MCF 10A (cell line): ENCODE data around the gene HSCB. TPM values are rescaled to one million over a fixed set of nuclear protein-coding genes. Genes with fewer than 3 reads are reported as not detected.
A peak's percentile ranks its signal among the peaks of the same experiment; 100 is the strongest.
"Not testable (repeated sequence)": the region's sequence is repeated elsewhere in the genome, so short reads cannot be mapped to it uniquely, and the experiment has no call there.

Source experiments
- BruUV-seq: library from RNA; stranded (reverse); fragments of 400-500 nt; replicated peaks from 2 replicates; lab custom pipeline; 2021; lab: Mats Ljungman, UMichigan
- CTCF ChIA-PET: fragments of 300-600 bp; sonication (Branson Sonifier 250); formaldehyde crosslinking; extraction: SDS; loops from one replicate; lab custom pipeline; 2021; ENCODE audit warnings: antibody characterized with exemption, inconsistent platforms; lab: Yijun Ruan, JAX
- POLR2A ChIA-PET: fragments of 300-600, 350-650 bp; sonication (Branson Sonifier 250); formaldehyde crosslinking; extraction: SDS; loops from one replicate; lab custom pipeline; 2020; ENCODE audit warnings: antibody characterized with exemption, inconsistent platforms; lab: Yijun Ruan, JAX
- DNase-seq: peaks from one replicate; pipeline ENCODE4 v3.0.0-alpha.2; 2018; ENCODE audit not compliant: unreplicated experiment
- H3K27ac Mint-ChIP-seq: one replicate; pipeline ENCODE4 v1.8.0; 2022; ENCODE audit warnings: mild to moderate bottlenecking, low read depth, mixed read lengths; ENCODE audit not compliant: unreplicated experiment
- H3K27me3 Mint-ChIP-seq: one replicate; pipeline ENCODE4 v1.8.0; 2022; ENCODE audit warnings: mixed read lengths; ENCODE audit not compliant: insufficient read depth, unreplicated experiment
- H3K36me3 Mint-ChIP-seq: one replicate; pipeline ENCODE4 v1.8.0; 2022; ENCODE audit warnings: mild to moderate bottlenecking, moderate library complexity, mixed read lengths; ENCODE audit not compliant: insufficient read depth, unreplicated experiment
- H3K4me1 Mint-ChIP-seq: one replicate; pipeline ENCODE4 v1.8.0; 2022; ENCODE audit warnings: mixed read lengths; ENCODE audit not compliant: insufficient read depth, unreplicated experiment
- H3K4me3 Mint-ChIP-seq: one replicate; pipeline ENCODE4 v1.8.0; 2022; ENCODE audit warnings: mild to moderate bottlenecking, moderate library complexity, mixed read lengths; ENCODE audit not compliant: unreplicated experiment
- H3K9me3 Mint-ChIP-seq: one replicate; pipeline ENCODE4 v1.8.0; 2022; ENCODE audit warnings: mixed read lengths; ENCODE audit not compliant: unreplicated experiment
- intact Hi-C: fragments of 100-400 bp; cut with micrococcal nuclease; formaldehyde crosslinking; loops from 2 replicates; pipeline ENCODE4 v1.14.1; 2022
- total RNA-seq: library from RNA; stranded (reverse); gene quantifications from 2 replicates; pipeline ENCODE4 v1.2.3, GENCODE V29; 2022
- TF ChIP-seq, protein P1 (sequence below): fragments of 200-600 bp; IDR thresholded peaks from one replicate; pipeline ENCODE4 v1.8.0; 2022; ENCODE audit warnings: antibody characterized with exemption, mild to moderate bottlenecking; ENCODE audit not compliant: unreplicated experiment

Gene HSCB
- total RNA-seq, 1 experiment from 2014 or later: 19.3 TPM

- Mint-ChIP-seq H3K27ac (no peak overlapping the region), H3K36me3 (peaks cover 21% of the 10 kb centered on the region), H3K27me3 (no peaks in the 10 kb centered on the region), H3K9me3 (no peaks in the 10 kb centered on the region), H3K4me3 (no peak overlapping the region), H3K4me1 (peaks cover 4% of the 10 kb centered on the region)
- no TSS peak for BruUV-seq
- TF ChIP-seq, protein P1, sequence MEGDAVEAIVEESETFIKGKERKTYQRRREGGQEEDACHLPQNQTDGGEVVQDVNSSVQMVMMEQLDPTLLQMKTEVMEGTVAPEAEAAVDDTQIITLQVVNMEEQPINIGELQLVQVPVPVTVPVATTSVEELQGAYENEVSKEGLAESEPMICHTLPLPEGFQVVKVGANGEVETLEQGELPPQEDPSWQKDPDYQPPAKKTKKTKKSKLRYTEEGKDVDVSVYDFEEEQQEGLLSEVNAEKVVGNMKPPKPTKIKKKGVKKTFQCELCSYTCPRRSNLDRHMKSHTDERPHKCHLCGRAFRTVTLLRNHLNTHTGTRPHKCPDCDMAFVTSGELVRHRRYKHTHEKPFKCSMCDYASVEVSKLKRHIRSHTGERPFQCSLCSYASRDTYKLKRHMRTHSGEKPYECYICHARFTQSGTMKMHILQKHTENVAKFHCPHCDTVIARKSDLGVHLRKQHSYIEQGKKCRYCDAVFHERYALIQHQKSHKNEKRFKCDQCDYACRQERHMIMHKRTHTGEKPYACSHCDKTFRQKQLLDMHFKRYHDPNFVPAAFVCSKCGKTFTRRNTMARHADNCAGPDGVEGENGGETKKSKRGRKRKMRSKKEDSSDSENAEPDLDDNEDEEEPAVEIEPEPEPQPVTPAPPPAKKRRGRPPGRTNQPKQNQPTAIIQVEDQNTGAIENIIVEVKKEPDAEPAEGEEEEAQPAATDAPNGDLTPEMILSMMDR: no peak
- intact Hi-C loops: no loop called here
- ChIA-PET POLR2A (no interaction called here), CTCF (no interaction called here)
- no peak for DNase-seq
These were observed 4.1 kb upstream of the HSCB start for GRCh38 chr22:28737701-28738100.

GRCh38 chr22:28738876-28739275 lies 3.0 kb upstream of the HSCB start:
- BruUV-seq, H3K9me3 Mint-ChIP-seq, DNase-seq, POLR2A ChIA-PET, H3K27me3 Mint-ChIP-seq, H3K4me3 Mint-ChIP-seq, intact Hi-C loops: not testable (repeated sequence)
- Mint-ChIP-seq H3K36me3 (peaks cover 17% of the 10 kb centered on the region), H3K27ac (peak overlapping the region; percentile 46), H3K4me1 (peaks cover 15% of the 10 kb centered on the region)
- CTCF ChIA-PET: interaction anchor here (0.6 to 0.7 kb wide), 3 partner anchors 9 to 1974 kb away, joined by 3 read pairs; no protein-coding TSS in a partner anchor

- H3K9me3 Mint-ChIP-seq: no peaks in the 10 kb centered on the region
- peaks cover 15% of the 10 kb centered on the region for H3K4me1 Mint-ChIP-seq
- ChIA-PET POLR2A (interaction anchor here (0.7 to 5.5 kb wide), 8 partner anchors 10 to 58 kb away, joined by 3 to 47 read pairs (median 5); partner anchors contain the start of genes CCDC117 and XBP1), CTCF (no interaction called here)
- peak overlapping the region; percentile 93 for H3K4me3 Mint-ChIP-seq
- H3K36me3 Mint-ChIP-seq: peaks cover 30% of the 10 kb centered on the region
- peak overlapping the region; percentile 92 for H3K27ac Mint-ChIP-seq
- TF ChIP-seq, protein P1: no peak
- no peak for DNase-seq
- no peaks in the 10 kb centered on the region for H3K27me3 Mint-ChIP-seq
- BruUV-seq: TSS peak; percentile 72
- intact Hi-C loops: loop anchor here (1.0 kb wide), 1 partner anchor 141 kb away; no protein-coding TSS in a partner anchor
These were observed 547 bp upstream of the HSCB start for GRCh38 chr22:28741200-28741784.

GRCh38 chr22:28742562-28742962 lies 723 bp downstream of the HSCB start:
- Mint-ChIP-seq H3K4me1 (peaks cover 15% of the 10 kb centered on the region), H3K4me3 (peak overlapping the region; percentile 93), H3K36me3 (peaks cover 43% of the 10 kb centered on the region), H3K27ac (peak overlapping the region; percentile 92), H3K27me3 (no peaks in the 10 kb centered on the region), H3K9me3 (no peaks in the 10 kb centered on the region)
- intact Hi-C loops: loop anchor here (2.0 kb wide), 2 partner anchors 30 to 56 kb away; no protein-coding TSS in a partner anchor
- TF ChIP-seq, protein P1: no peak
- no peak for DNase-seq
- POLR2A ChIA-PET: interaction anchor here (1.1 to 5.5 kb wide), 4 partner anchors 9 to 57 kb away, joined by 3 to 47 read pairs (median 12); partner anchors contain the start of genes CCDC117 and XBP1
- CTCF ChIA-PET: no interaction called here
- no TSS peak for BruUV-seq
